SK-N-MC (cell line): Measurements from ENCODE around the gene CACNA1B.
"Not testable (repeated sequence)": the region's sequence is repeated elsewhere in the genome, so short reads cannot be mapped to it uniquely, and the experiment has no call there.

ENCODE experiments used
- EZH2 ChIP-seq: fragments of 200-600 bp; sonication (generic); IDR thresholded peaks from one replicate; pipeline ENCODE4 v1.6.1; 2017; ENCODE audit warnings: antibody characterized with exemption
- POLR2AphosphoS5 ChIP-seq: IDR thresholded peaks from 2 replicates; pipeline ENCODE4 v1.6.1; 2012; ENCODE audit warnings: mild to moderate bottlenecking, low read depth, low read length, borderline replicate concordance

DNA sequence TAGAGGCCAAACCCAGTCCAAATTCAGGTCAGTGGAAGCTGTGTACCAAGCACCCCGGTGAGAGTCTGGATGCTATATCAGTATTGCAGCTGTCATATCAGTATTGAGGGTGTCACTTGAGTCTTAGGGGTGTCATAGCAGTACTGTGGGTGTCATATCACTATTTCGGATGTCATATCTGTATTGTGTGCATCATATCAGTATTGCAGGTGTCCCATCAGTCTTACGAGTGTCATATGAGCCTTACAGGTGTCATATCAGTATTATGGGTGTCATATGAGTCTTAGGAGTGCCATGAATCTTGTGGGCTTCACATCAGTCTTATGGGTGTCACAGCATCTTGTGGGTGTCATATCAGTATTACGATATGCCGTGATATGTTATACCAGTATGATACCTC is 278.2 kb downstream of the CACNA1B start:
- not testable (repeated sequence) for TF ChIP-seq POLR2AphosphoS5, EZH2
